Measurements from ENCODE around the gene SKIL.

Gene SKIL

GRCh38 chr3:170438836-170439235, 81.3 kb downstream of the SKIL start:
- DNase-seq: no peak

GRCh38 chr3:170440344-170440743, 82.8 kb downstream of the SKIL start:
- DNase-seq: no peak

GRCh38 chr3:170441412-170441811, 83.9 kb downstream of the SKIL start:
- no peak for DNase-seq

DNA sequence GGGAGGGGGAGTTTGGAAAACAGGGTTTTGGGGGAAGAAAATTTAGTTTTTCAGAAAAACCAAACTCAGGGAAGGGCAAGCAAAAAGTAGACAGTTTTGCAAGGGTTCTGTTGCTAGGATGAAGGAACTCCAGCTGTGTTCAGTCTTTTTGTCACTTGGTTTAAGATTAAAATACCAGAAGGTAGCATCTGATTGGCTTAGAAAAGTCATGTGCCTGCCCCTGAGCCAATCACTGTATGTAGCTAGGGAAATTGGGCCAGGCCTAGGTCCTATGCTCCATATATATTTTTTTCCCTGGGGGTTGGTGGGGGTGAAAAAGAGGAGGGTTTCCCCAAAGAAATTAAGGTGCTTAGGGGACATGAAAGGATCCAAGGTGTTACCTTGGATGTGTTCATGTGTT, 85.4 kb downstream of the SKIL start:
- DNase-seq: no peak

DNA sequence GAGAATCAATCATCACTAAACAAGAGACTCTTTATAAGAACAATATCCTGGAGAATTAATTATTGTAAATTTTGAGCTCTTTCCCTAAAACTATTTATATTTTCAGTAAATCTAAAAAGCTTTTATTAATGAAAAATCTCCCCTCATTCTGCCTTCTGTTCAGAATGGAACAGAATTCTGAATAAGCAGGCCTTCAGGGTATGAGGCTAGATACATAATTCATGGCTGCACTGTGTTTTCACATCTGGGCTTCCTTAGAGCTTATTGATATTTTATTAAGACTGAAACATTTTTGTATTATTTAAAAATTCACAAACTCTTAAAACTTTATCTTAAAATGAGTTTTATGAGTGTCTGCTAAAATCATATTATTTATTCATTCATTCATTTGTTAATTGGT, 85.9 kb downstream of the SKIL start:
- DNase-seq: no peak
